NCI-H1694 (cell line): Measurements from ENCODE around the gene HES6.

Experiments used
- DNase-seq: peaks from one replicate; lab custom pipeline; 2025; lab: John Stamatoyannopoulos, UW

HES6 gene

GRCh38 chr2:238233625-238234024 lies 6.2 kb downstream of the HES6 start:
- no peak for DNase-seq

DNA sequence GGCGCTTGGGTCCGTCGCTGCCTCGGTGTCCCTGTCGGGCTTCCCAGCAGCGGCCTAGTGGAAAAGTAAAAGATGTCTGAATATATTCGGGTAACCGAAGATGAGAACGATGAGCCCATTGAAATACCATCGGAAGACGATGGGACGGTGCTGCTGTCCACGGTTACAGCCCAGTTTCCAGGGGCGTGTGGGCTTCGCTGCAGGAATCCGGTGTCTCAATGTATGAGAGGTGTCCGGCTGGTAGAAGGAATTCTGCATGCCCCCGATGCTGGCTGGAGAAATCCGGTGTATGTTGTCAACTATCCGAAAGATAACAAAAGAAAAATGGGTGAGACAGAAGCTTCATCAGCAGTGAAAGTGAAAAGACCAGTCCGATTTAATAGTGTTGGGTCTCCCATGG lies 8.0 kb downstream of the HES6 start:
- no peak for DNase-seq

DNA sequence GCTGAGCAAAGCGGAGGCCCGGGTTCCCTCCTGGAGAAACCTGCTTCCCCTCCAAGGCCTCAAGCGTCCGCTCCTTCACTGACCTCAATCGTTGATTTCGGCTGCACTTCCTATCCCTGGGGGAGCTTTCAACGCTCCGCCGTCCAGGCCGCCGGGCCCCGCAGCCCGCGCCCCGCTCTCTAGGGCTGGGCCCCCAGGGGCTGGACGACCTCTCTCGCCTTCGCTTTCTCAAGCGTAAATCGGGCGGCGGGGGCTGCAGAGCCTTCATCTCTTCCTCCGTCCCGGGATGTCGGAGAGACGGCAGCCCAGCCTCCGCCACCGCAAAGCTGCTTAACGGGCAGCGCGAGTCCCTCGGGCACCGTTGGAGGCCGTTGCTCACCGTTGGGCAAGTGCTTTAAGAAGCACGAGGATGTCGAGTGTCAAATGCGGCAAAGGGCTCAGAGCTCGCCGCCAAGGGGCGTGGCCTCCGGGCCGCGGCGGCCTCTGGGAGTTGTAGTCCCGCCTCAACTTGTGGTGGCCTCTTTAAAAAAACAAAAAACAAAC lies 8.5 kb downstream of the HES6 start:
- no peak for DNase-seq

DNA sequence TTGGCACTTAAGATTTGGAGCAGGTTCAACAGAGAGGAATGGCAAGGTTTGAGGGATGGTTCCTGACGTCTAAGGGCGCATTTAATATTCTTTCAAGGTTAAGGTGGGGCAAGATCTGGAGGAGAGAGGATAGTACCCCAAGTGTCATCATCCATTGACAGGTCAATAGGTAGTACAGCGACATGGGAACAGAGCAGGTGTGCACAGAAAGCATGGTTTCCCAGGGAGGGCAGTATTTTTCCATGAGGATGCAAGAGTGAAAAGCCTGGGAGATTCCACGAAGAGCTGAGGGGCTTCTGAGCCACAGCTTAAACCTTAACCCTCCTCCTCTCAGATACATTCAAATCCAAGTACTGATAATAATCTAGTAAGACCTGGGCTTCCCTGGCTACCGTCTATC lies 9.1 kb downstream of the HES6 start:
- no peak for DNase-seq

DNA sequence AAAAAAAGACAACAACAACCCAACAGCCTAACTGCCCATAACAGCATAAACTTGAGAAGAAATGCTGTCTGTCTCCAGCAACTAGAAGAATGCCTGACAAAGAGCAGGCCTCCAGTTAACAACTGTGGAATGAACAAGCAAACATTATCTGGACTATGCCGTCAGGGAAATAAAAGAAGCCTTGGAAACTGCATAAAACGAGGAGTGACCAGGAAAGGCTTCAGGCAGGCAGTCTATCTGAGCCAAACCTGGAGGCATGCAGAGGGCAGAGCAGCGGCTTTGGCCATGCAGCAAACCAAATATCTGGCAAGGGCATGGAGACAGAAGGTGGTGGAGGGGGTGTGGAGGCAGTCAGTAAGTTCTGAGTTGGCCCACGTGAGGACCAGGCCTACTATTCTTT lies 11.1 kb downstream of the HES6 start:
- DNase-seq: no peak

GRCh38 chr2:238227587-238228032 lies 12.2 kb downstream of the HES6 start:
- DNase-seq: no peak

GRCh38 chr2:238226698-238227586 lies 12.9 kb downstream of the HES6 start:
- DNase-seq: no peak

DNA sequence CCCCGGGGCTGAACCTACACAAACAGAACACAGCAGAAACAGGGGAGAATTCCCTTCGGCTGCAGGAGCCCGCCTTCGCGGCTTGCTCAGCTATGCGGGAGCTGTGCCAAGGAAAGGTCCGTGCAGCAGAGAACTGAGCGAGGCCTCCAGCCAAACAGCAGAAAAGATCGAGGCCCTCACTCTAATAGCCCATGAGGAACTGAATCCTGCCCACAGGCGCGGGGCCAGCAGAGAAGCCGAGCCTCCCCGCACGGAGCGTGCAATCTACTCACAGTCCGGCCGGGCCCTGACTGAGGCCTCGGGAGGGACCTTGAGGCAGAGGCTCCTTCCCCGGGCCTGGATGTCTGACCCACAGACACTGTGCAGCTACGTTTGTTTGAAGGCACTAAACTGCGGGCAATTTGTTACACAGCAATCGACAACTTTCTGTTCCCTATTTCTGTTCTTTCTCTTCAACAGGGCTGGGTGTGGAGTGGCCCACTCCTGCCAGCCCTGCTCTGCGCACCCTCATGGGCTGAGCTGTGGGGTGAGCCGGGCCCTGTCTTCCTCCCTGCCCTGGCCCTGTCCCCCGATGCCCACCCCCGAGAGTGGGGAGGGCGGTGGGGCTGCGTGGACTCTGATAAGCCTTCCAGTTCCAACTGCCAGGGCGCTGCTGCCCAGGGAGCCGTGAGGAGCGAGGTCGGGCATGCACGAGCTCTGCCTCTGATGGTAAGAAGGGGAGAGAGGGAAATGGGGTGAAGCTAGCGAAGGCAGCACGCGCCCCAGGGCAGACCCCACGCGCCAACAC lies 13.7 kb downstream of the HES6 start:
- DNase-seq: no peak

- no peak for DNase-seq
These were observed 14.7 kb downstream of the HES6 start for GRCh38 chr2:238225121-238225520.

- DNase-seq: no peak
These were observed 15.3 kb downstream of the HES6 start for GRCh38 chr2:238224356-238225035.

DNA sequence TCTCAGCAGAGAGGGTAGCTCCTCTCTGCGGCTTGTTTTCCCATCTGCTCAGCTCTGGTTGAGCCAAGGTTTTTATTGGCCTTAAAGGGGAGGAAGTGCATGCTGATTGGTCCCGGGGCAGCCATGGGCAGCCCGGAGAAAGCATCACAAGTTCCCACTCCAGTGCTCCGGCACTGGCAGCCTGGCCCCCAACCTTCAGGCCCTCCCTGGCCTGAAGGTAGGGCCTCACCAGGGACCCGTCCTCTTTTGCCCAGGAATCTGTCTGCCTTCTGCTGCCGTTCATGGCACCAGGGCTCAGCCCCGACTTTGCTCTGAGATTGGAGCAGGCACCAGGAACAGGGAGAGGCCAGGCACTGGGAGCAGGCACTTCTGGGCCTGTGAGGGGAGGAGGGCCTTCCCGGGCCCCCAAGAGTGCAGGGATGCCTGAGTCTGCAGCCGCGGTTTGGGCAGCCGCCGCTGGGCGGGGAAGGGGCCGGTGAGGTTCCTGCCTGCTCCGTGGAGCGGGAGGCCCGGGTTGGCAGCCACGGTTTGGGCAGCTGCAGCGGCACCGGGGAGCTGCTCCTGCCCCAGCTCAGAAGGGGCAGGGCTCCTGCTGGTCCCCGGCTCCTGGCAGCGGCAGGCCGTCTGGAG lies 18.8 kb downstream of the HES6 start:
- DNase-seq: peak; percentile 31

- DNase-seq: no peak
These were observed 19.5 kb downstream of the HES6 start for GRCh38 chr2:238220274-238220891.

DNA sequence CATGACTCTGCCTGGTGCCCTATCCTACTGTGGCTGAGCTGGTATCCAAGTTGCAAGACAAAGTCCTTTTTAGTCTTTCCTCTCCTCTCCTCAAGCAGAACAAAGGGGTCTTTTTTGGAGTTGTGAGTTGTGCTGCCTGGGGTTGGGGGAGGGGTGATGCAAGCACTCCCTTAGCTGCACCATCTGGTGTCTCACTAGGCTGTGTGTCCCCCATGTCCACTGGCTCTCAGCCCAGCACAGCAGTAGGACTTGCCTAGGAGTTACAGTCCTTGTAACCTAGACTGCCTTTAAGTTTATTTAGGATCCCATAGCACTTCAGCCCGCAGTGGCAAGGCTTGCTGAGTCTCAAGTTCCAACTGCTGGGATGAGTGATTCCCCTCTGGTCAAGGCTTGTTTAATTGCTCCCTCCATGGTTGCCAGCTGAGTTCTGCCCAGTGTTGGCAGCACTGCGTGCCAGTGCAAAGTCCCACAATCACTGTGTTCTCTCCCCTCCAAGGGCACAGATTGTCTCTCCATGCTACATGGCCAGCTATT lies 23.1 kb downstream of the HES6 start:
- peak; percentile 69 for DNase-seq

- DNase-seq: no peak
These were observed 32.8 kb downstream of the HES6 start for GRCh38 chr2:238207006-238207405.

- no peak for DNase-seq
These were observed 35.7 kb downstream of the HES6 start for GRCh38 chr2:238203973-238204683.

GRCh38 chr2:238203094-238203972 lies 36.5 kb downstream of the HES6 start, which contains the start of gene ILKAP:
Gene ILKAP, minus strand, starts transcription at chr2:238203695. Its CDS starts 142 bp downstream, at chr2:238203553.
- DNase-seq: peak; percentile 62

GRCh38 chr2:238202326-238203093 lies 37.3 kb downstream of the HES6 start:
- no peak for DNase-seq

GRCh38 chr2:238190445-238190844 lies 49.4 kb downstream of the HES6 start:
- DNase-seq: no peak
